Body of pancreas (tissue), 4 donors: Measurements from ENCODE around the gene RIMS4.

ENCODE experiments used
- POLR2A ChIP-seq, 3 donors: fragments of 450-650 bp; IDR thresholded peaks; one replicate each; pipeline ENCODE4 v1.6.1; 2016; ENCODE audit warnings: antibody characterized with exemption in 3 of 3, mild to moderate bottlenecking in 2 of 3
- TF ChIP-seq, protein P1 (sequence below), 7 experiments: fragments of 450-650 bp in 4 of 7; fragments of 200-600 bp in 3 of 7; sonication (generic) in 3 of 7; IDR thresholded peaks; one replicate each; pipeline ENCODE4 v1.5.1; 2016 to 2019; ENCODE audit warnings: antibody characterized with exemption in 7 of 7

DNA sequence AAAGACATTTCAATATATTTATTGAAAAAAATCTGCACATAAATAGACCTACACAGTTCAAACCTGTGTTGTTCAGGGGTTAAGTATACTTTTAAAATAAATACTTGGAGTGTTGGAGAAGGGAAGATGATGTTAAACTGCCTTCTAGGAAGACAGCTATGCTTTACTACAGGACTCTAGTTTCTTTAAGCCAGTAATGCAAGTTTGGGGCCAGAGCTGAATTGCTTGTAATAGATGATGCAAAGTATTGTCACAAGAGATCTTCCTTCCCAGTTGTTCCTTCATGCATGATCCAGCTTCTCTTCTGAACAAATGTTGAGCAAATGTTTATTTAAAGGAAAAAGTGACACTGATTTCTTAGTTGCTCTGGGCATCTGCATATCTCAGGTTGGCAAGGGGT lies 20.2 kb upstream of the RIMS4 start:
- TF ChIP-seq, protein P1, sequence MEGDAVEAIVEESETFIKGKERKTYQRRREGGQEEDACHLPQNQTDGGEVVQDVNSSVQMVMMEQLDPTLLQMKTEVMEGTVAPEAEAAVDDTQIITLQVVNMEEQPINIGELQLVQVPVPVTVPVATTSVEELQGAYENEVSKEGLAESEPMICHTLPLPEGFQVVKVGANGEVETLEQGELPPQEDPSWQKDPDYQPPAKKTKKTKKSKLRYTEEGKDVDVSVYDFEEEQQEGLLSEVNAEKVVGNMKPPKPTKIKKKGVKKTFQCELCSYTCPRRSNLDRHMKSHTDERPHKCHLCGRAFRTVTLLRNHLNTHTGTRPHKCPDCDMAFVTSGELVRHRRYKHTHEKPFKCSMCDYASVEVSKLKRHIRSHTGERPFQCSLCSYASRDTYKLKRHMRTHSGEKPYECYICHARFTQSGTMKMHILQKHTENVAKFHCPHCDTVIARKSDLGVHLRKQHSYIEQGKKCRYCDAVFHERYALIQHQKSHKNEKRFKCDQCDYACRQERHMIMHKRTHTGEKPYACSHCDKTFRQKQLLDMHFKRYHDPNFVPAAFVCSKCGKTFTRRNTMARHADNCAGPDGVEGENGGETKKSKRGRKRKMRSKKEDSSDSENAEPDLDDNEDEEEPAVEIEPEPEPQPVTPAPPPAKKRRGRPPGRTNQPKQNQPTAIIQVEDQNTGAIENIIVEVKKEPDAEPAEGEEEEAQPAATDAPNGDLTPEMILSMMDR (IDR thresholded peaks at IDR 0.05): no peak
- TF ChIP-seq POLR2A (IDR thresholded peaks at IDR 0.05): no peak
